HepG2 (cell line): Measurements from ENCODE around the gene TMEM114. TPM values are rescaled to one million over a fixed set of nuclear protein-coding genes. Genes with fewer than 3 reads are reported as not detected.

Experiments
- ATAC-seq: fragments of 200-7000 bp; cut with Tn5 transposase; 3 replicates; pipeline ENCODE4 v1.9.1; 2020; ENCODE audit warnings: mild to moderate bottlenecking, moderate library complexity
- BruUV-seq: library from RNA; stranded (reverse); fragments of 400-500 nt; replicated peaks from 2 replicates; lab custom pipeline; 2021; lab: Mats Ljungman, UMichigan
- CTCF ChIA-PET: fragments of 300-600 bp; formaldehyde crosslinking; extraction: SDS; loops from one replicate; lab custom pipeline; 2021; ENCODE audit warnings: low total read pairs, inconsistent platforms, low intra/inter-chr PET ratio; lab: Yijun Ruan, JAX
- POLR2A ChIA-PET: fragments of 350-600 bp; sonication (Branson Sonifier 250); formaldehyde crosslinking; loops from one replicate; lab custom pipeline; 2020; ENCODE audit warnings: antibody characterized with exemption, inconsistent platforms; lab: Yijun Ruan, JAX
- DNase-seq: peaks from one replicate; pipeline ENCODE4 v3.0.0-alpha.2; 2015; ENCODE audit warnings: low spot score
- FAIRE-seq: peaks from 3 replicates; lab custom pipeline; 2011; peaks lifted over from hg19 to GRCh38; lab: Jason Lieb, UNC
- H2AFZ ChIP-seq: one replicate; pipeline ENCODE4 v1.6.1; 2011; ENCODE audit warnings: low read length, inconsistent platforms
- H3K27ac ChIP-seq: fragments of 300-600 bp; 3 replicates; pipeline ENCODE4 v1.8.0; 2011; ENCODE audit warnings: mixed run types, mild to moderate bottlenecking, mixed read lengths, low read length, inconsistent platforms; ENCODE audit not compliant: insufficient read depth; ENCODE audit errors: extremely low read length
- H3K27me3 ChIP-seq, 2 experiments: fragments of 200-600 bp in 1 of 2; 2 replicates in 1 of 2; 3 replicates in 1 of 2; pipeline versions ENCODE4 v1.6.0 to v1.8.0; 2011; ENCODE audit warnings: low read length in 2 of 2, mild to moderate bottlenecking in 2 of 2, moderate library complexity in 2 of 2, inconsistent platforms in 1 of 2; ENCODE audit not compliant: insufficient read depth in 2 of 2, control insufficient read depth in 1 of 2
- H3K36me3 ChIP-seq, 2 experiments: fragments of 200-600 bp in 1 of 2; replicated peaks in 1 of 2; 2 replicates in 1 of 2; 3 replicates in 1 of 2; pipeline versions ENCODE4 v1.5.1 to v1.8.0; 2011; ENCODE audit warnings: low read length in 2 of 2, inconsistent platforms in 1 of 2; ENCODE audit not compliant: insufficient read depth in 2 of 2, control insufficient read depth in 1 of 2
- H3K4me1 ChIP-seq: 2 replicates; pipeline ENCODE4 v1.5.1; 2012; ENCODE audit warnings: low read length, inconsistent platforms; ENCODE audit not compliant: insufficient read depth
- H3K4me2 ChIP-seq: 2 replicates; pipeline ENCODE4 v1.6.0; 2011; ENCODE audit warnings: low read depth, low read length, inconsistent platforms
- H3K4me3 ChIP-seq, 3 experiments: fragments of 200-600 bp in 1 of 3; sonication (generic), shearing (Covaris generic) in 1 of 3; replicated peaks in 1 of 3; 2 replicates each; pipeline ENCODE4 v1.5.1; 2011 to 2016; ENCODE audit warnings: low read length in 3 of 3, inconsistent platforms in 2 of 3, low read depth in 2 of 3, mild to moderate bottlenecking in 2 of 3, control low read depth in 1 of 3, mixed read lengths in 1 of 3; ENCODE audit not compliant: insufficient read depth in 1 of 3
- H3K79me2 ChIP-seq: one replicate; pipeline ENCODE4 v1.6.1; 2011; ENCODE audit warnings: low read length, inconsistent platforms; ENCODE audit not compliant: insufficient read depth
- H3K9ac ChIP-seq: 2 replicates; pipeline ENCODE4 v1.6.0; 2011; ENCODE audit warnings: mild to moderate bottlenecking, low read depth, low read length, inconsistent platforms; ENCODE audit not compliant: insufficient read depth
- H3K9me3 ChIP-seq: 2 replicates; pipeline ENCODE4 v1.5.1; 2012; ENCODE audit warnings: mild to moderate bottlenecking, low read length
- H4K20me1 ChIP-seq: 2 replicates; pipeline ENCODE4 v1.6.0; 2011; ENCODE audit warnings: inconsistent platforms, mild to moderate bottlenecking, low read length, moderate library complexity; ENCODE audit not compliant: insufficient read depth
- ERF ChIP-seq: IDR thresholded peaks from 2 replicates; pipeline ENCODE4 v1.6.1; 2018; ENCODE audit warnings: missing biosample characterization, missing genetic modification reagents
- GTF2F1 ChIP-seq: fragments of 150-350 bp; IDR thresholded peaks from 2 replicates; pipeline ENCODE4 v1.6.1; 2014; ENCODE audit warnings: low read length
- HOMEZ ChIP-seq: IDR thresholded peaks from 2 replicates; pipeline ENCODE4 v1.6.1; 2016; ENCODE audit warnings: low read depth
- MNT ChIP-seq: fragments of 450-650 bp; IDR thresholded peaks from 2 replicates; pipeline ENCODE4 v1.6.1; 2016
- MXD4 ChIP-seq: IDR thresholded peaks from 2 replicates; pipeline ENCODE4 v1.6.1; 2016; ENCODE audit warnings: mild to moderate bottlenecking, missing biosample characterization, missing genetic modification reagents
- RELA ChIP-seq: sonication (generic); formaldehyde crosslinking; IDR thresholded peaks from 2 replicates; pipeline ENCODE4 v1.4.0; 2020; ENCODE audit warnings: missing genetic modification reagents
- RFX5 ChIP-seq: IDR thresholded peaks from 2 replicates; pipeline ENCODE4 v1.6.1; 2011; ENCODE audit warnings: low read depth, low read length, improper control_type of control experiment
- SMARCC2 ChIP-seq: fragments of 450-650 bp; IDR thresholded peaks from 2 replicates; pipeline ENCODE4 v1.6.1; 2017; ENCODE audit warnings: antibody characterized with exemption, mild to moderate bottlenecking
- ZNF142 ChIP-seq: sonication (generic); formaldehyde crosslinking; IDR thresholded peaks from 2 replicates; pipeline ENCODE4 v1.4.0; 2020; ENCODE audit warnings: missing genetic modification reagents
- ZNF430 ChIP-seq: sonication (generic); formaldehyde crosslinking; IDR thresholded peaks from 2 replicates; pipeline ENCODE4 v1.9.0; 2021; ENCODE audit warnings: mild to moderate bottlenecking, missing genetic modification reagents
- ZNF672 ChIP-seq: sonication (generic); formaldehyde crosslinking; IDR thresholded peaks from 2 replicates; pipeline ENCODE4 v1.8.1; 2022; ENCODE audit warnings: missing genetic modification reagents
- WGBS: methylation state at CpG from one replicate; pipeline ENCODE4 v1.1.6; 2017; ENCODE audit warnings: low lambda C conversion rate; 5-methylcytosine and 5-hydroxymethylcytosine counted together
- in situ Hi-C: cut with HindIII; loops from 2 replicates; pipeline ENCODE4 v1.10.0; 2017; ENCODE audit warnings: low pct_unique_long_range_greater_than_20kb; ENCODE audit not compliant: extremely low pct_ligation_motif_present
- intact Hi-C: fragments of 100-400 bp; cut with micrococcal nuclease; formaldehyde crosslinking; loops from one replicate; pipeline ENCODE4 v1.10.0; 2022; ENCODE audit not compliant: unreplicated experiment
- polyA plus RNA-seq, 8 experiments: library from polyadenylated mRNA; depleted of rRNA in 3 of 8; stranded (reverse) in 7 of 8; unstranded in 1 of 8; fragments of >200 nt; fragmentation: Illumina TruSeq in 4 of 8; extraction: Trizol in 4 of 8; gene quantifications; 2 replicates each; pipeline versions ENCODE4 v1.2.1 to v1.2.3, GENCODE V29; 2011 to 2016; ENCODE audit warnings: low read depth in 4 of 8, missing spikeins in 1 of 8, mixed read lengths in 1 of 8; ENCODE audit not compliant: insufficient read depth in 1 of 8
- total RNA-seq, 5 experiments: library from RNA; depleted of rRNA; stranded (reverse); fragments of >200 nt; fragmentation: Illumina TruSeq; extraction: Trizol; gene quantifications; 2 replicates each; pipeline ENCODE4 v1.2.3, GENCODE V29; 2016; ENCODE audit warnings: low read depth in 1 of 5

Gene TMEM114
- total and polyA plus RNA-seq, 2 of the 13 experiments (the other 11 are each of a cell fraction or from before 2014, with no cell fraction given) = not detected

GRCh38 chr16:8620535-8620934 is 30.2 kb upstream of the TMEM114 start:
- no peak overlapping the region for H3K9ac ChIP-seq
- no peak overlapping the region for H3K27ac ChIP-seq
- ATAC-seq (no peak), FAIRE-seq (no peak), DNase-seq (no peak)
- H2AFZ ChIP-seq = no peak overlapping the region
- POLR2A ChIA-PET = no interaction called here
- in situ Hi-C loops (loop anchor here (5.0 kb wide), 1 partner anchor 53 kb away; no protein-coding TSS in a partner anchor), intact Hi-C loops (no loop called here)
- H4K20me1 ChIP-seq = 0 out of 2 replicates have a peak, but pooled peaks cover 5% of the 10 kb centered on the region
- no peaks in the 10 kb centered on the region for H3K9me3 ChIP-seq
- 0 out of 2 replicates have a peak overlapping the region, but pooled peaks have one; percentile 88 for H3K4me2 ChIP-seq
- TF ChIP-seq HOMEZ (CRISPR knock-in tag) = no peak
- no peak for TF ChIP-seq GTF2F1
- no peak for TF ChIP-seq MXD4 (CRISPR knock-in tag)
- TF ChIP-seq ERF = no peak
- TF ChIP-seq SMARCC2 = no peak
- no peak for TF ChIP-seq ZNF672 (CRISPR knock-in tag)
- no peak for TF ChIP-seq RELA (CRISPR knock-in tag)
- TF ChIP-seq ZNF142 (CRISPR knock-in tag) = no peak
- TF ChIP-seq MNT = no peak
- no peak for TF ChIP-seq RFX5
- TF ChIP-seq ZNF430 (CRISPR knock-in tag) = no peak
- H3K4me1 ChIP-seq = peaks cover 44% of the 10 kb centered on the region
- 37% methylated on average over 6 of the region's 6 CpGs for WGBS
- H3K4me3 ChIP-seq = no peak overlapping the region
- no TSS peak for BruUV-seq
- CTCF ChIA-PET = no interaction called here
- peaks cover 37% of the 10 kb centered on the region for H3K79me2 ChIP-seq
- H3K27me3 ChIP-seq = peaks cover 2 to 32% of the 10 kb centered on the region in 2 experiments; a peak in 3 of 5 replicates
- H3K36me3 ChIP-seq = peaks cover 2 to 12% of the 10 kb centered on the region in 2 experiments
